ENCODE data around the gene EHMT1.

EHMT1 gene

DNA sequence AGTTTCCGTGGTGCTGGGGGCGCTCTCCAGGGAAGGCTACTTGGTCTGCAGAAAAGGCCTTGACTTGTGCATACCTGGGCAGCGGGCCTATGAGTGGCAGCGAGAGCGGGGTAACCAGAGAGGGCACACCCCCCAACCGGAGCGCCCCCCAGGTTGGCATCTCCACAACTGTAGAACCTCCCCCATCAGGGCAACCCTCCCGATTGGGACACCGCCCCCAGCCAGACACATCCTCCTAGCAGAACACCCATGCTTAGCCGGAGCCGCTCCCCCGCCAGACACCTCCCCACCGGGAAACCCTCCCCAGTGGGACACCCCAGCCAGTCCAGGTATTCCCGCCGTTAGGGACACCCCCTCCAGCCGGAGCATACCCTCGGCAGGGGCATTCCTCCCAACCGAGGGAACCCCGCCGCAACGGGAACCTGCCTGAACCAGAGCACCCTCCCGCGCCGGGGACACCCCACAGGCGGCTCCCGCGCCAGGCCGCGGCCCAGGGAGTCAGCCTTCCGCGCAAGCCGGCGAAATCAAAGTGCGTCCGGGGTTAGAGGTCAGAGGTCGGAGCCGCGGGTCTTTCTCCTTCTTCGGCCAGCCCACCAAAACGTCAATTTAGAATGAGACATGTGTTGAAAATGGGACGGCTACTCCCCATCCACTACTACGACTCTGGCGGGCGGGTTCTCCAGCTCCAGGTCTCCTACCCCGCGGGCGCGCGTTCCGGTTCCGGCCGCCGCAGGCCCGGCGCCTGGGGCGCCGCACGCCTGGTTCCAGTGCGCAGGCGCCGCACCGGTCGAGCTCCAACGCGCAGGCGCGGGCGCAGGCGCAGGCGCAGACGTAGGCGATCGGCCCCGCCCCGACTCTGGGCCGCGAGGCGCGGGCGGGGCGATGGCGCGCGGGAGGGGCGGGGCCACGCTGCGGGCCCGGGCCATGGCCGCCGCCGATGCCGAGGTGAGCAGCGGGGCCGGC is at the start of gene EHMT1:
Gene EHMT1, plus strand, starts transcription at position 901 of the 963 bp plus-strand sequence. Its CDS starts 24 bp downstream, at position 925.
- peak; percentile 46 to 89 for DNase-seq

GRCh38 chr9:137569609-137570203 is 49.1 kb upstream of the EHMT1 start:
- DNase-seq: no peak

DNA sequence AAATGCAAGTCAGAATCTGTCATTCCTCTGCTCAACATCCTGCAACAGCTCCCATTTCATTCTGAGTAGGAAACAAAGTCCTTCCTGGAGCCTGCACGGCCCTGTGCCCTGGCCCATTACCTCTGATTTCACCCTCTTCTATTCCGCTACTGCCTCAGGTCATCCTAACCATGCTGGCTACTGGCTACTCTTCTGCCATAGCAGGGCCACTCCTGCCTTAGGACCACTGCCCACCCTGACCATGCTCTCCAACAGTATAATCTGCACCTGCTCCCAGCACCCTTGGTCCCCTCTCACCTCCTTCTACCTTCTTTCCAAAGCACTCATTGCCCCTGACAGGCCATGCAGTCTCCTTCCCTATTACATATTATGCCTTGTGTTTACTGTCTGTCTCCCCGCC is 48.2 kb upstream of the EHMT1 start:
- no peak for DNase-seq

GRCh38 chr9:137574192-137574591 is 44.6 kb upstream of the EHMT1 start:
- no peak for DNase-seq

GRCh38 chr9:137575364-137575715 is 43.5 kb upstream of the EHMT1 start:
- DNase-seq: no peak

DNA sequence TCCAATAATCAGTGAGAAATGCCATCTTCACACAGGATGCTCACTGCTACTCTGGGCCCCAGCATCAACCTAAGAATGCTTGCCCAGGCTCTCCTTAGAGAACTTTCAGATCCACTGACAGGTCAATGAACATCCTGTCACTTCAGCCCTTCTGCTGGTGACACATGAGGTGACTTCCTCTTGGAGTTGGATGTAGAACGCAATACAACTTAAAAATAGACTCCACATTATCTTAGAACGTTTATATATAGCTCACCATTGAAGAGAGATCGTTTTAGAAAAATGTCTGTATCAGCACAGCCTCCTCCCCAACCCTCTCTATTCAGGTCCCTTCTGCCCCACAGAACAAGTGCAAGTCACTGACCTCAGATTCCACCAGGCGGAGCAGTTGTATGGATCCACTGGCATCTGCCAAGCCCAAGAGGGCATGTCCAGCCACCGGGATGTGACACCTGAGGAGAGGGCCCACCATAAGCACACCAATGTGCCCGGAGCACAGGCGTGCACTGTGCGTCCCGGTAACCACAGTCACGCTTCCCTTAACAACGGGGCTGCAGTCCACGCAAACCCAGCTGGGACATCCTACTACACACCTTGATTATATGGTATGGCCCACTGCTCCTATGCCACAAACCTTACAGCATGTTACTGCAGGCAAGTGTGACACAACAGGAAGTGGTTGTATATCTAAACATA is 42.9 kb upstream of the EHMT1 start:
- DNase-seq: no peak

- peak; percentile 42 to 84 for DNase-seq
These were observed 40.1 kb upstream of the EHMT1 start, which contains the start of gene DPH7 for GRCh38 chr9:137578518-137579258. Gene DPH7 (minus strand): TSS chr9:137578925. CDS start chr9:137578777, 148 bp downstream.

GRCh38 chr9:137579259-137579604 is 39.6 kb upstream of the EHMT1 start:
- DNase-seq: no peak

- DNase-seq: no peak
These were observed 38.4 kb upstream of the EHMT1 start for GRCh38 chr9:137580209-137580953.

DNA sequence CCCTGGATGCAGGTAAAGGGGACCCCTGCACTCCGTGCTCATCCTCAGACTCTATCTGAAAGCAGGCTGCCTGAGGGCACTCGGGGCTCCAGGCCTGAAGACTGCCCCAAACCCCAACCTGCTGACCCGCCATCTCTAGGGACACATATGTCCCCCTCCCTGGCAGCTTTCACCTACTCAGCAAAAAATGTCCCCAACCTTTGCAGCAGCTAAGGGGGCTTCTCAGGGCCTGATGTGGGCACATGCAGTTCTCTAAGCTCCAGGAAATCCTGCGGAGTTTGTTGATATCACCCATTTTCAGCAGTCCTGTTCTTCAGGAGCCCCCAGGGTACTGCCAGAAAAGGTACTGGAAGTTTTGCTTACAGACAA is 37.9 kb upstream of the EHMT1 start:
- no peak for DNase-seq

DNA sequence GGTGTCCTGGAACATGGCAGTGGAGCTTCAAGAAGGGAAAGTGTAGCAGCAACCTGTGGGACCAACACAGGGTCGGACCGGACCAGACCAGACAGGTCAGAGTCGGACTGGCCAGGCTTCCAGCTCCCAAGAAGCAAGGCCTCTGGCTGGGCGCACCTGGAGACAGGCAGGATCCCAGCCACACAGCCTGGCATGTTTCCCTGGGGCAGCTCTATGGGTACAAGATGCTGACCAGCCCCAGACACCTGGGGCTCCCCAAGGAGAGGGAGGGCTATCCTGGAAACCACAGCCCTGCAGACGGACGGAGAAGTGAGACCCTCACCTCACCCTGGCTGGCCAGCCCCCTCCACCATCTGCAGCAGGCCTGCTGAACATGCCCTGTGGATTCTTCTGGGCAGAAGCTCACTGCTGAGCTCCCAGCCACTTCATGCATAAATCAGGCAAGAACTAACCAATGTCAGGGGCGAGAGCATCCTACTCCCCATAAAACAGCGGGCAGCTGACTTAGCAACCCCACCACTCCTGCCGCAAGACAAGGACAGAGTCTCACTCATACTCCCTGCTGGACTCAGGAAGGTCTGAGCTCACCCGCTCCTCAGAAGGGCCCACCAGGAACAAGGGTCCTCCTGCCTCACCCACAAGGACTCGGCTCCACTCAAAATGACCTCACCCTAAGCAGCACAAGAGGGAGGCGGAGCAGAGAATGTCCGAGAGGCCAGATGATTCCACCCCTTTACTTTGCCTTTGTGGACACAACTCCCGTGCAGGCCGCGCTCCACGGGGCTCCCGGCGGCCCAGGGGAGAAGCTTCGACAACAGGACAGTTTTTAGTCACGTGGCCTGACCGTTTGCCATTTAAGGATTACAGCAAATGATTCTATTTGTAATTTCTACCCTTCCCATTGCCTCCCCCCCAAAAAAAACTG is 37.2 kb upstream of the EHMT1 start:
- DNase-seq: no peak

- no peak for DNase-seq
These were observed 36.4 kb upstream of the EHMT1 start for GRCh38 chr9:137582286-137582860.

GRCh38 chr9:137583347-137583746 is 35.5 kb upstream of the EHMT1 start:
- DNase-seq: no peak

DNA sequence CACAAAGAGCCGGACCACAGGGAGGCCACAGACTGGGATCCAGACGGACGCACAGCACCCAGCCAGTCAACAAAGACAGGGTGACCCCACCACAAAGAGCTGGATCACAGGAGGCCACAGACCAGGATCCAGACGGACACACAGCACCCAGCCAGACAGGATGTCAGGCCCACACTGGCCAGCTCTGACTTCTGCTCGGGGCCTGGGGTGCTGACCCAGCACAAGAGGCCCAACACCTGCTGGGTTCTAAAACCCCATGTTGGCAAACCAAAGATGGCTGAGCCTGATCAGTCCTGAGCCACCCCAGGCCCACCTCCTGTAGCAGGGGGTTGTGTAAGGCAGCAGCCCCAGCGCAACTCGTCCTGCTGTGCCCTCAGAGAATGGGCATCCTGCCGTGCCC is 34.8 kb upstream of the EHMT1 start:
- DNase-seq: no peak

- DNase-seq: no peak
These were observed 32.0 kb upstream of the EHMT1 start for GRCh38 chr9:137586854-137587253.

GRCh38 chr9:137588311-137588710 is 30.5 kb upstream of the EHMT1 start:
- no peak for DNase-seq

- DNase-seq: no peak
These were observed 29.9 kb upstream of the EHMT1 start for GRCh38 chr9:137588891-137589290.

- DNase-seq: no peak
These were observed 29.2 kb upstream of the EHMT1 start for GRCh38 chr9:137589441-137590122.

DNA sequence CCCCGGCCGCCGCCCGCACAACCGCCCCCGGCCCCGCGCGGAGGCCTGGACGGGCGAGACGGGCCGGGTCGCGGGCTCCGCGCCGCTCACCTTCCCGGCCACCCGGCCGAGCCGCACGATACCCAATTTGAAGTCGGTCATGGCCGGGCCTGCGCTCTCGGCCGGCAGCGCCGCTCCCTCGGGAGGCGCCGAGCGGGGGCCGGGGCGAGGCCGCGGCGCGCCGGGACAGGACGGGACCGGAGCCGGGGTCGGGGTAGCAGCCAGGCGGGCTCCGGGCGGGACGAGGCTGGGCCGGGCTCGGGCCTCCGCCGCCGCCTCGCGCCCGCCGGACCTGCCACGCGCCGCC is 28.7 kb upstream of the EHMT1 start:
- no peak for DNase-seq

Data from NCI-H446 (cell line).